ENCODE data around the gene KIF26B. TPM values are rescaled to one million over a fixed set of nuclear protein-coding genes. Genes with fewer than 3 reads are reported as not detected.
"Not testable (repeated sequence)": the region's sequence is repeated elsewhere in the genome, so short reads cannot be mapped to it uniquely, and the experiment has no call there.

The KIF26B gene
- polyA plus RNA-seq, 1 donor = 33.3 TPM

DNA sequence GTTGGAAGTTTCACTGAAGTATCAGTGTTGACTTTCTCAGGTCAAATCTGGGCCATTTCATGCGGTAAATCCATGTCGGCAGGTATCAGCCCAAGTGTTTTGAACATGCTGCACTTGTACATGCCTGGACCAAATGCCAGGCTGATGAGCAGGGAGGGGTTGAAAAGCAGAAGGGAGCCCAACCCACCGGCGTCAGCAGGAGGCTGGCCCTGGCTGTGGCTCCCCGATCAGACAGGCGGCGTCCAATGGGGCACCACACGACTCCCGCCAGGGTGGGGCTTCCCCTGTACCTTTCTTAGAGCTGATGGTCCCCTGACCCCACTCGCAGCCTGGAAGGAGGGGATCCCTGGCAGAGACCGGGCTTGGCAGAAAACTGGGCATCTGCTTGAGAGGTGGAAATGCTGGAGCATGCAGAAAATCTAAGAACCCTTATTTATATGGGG lies 540.0 kb downstream of the KIF26B start:
- DNase-seq = no peak

DNA sequence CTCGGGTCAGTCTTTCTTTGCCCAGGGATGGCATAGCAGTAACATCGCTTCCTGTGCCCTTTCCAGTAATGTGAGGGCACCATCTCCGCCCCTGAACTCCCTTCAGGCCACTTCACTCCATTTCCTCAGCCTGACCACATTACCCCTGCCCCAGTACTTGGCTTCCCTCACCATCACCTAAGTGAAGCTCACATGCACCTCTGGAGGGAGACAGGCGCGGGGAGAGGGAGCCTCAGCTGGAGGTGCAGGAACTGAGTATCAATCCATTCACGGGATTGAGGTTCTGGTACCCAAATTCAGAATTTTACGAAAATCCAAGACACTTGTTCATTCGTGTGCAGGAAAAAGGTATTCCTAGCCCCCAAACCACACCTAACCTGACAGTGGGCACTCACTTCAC lies 540.4 kb downstream of the KIF26B start:
- no peak for DNase-seq

DNA sequence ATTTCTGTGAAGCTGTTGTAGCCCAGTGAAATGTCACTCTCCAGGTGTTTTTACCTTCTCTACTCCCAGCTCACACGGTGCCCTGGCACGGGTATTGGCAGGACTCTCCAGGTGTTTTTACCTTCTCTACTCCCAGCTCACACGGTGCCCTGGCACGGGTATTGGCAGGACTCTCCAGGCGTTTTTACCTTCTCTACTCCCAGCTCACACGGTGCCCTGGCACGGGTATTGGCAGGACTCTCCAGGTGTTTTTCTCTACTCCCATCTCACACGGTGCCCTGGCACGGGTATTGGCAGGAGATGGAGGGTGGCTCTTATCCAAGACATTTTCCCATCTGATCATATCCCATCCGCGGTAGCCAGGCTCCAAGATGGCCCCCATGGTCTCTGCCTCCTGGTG lies 540.9 kb downstream of the KIF26B start:
- DNase-seq = not testable (repeated sequence)

DNA sequence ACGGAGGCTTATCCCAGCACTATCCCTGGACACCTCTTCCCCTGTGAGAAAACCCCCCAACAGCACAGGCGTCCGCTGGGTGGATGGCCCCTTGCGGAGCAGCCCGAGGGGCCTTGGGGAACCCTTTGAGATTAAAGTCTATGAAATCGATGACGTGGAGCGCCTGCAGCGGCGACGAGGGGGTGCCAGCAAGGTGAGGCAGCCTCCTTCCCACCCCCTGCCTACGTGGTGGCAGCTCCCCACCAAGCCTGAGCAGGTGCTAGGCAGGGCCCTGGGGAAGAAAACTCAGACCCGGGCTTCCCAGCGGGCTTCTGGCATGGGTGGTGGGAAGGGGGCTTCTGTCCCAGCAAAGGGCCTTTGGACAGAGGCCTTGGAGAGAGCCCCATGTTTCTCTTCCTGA lies 543.3 kb downstream of the KIF26B start:
- no peak for DNase-seq

DNA sequence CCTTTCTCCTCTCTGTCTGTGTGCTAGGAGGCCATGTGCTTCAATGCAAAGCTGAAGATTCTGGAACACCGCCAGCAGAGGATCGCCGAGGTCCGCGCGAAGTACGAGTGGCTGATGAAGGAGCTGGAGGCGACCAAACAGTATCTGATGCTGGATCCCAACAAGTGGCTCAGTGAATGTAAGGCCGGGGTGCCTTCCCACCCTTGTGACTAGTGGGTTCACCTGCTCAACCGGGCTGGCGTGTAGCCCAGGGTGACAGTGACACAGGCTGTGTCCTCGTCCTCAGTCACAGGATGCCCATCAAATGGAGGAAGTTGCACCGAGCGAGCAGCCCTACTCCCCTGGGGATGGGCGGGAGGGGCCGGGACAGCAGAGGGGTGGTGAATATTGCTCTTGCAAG lies 544.1 kb downstream of the KIF26B start:
- no peak for DNase-seq

DNA sequence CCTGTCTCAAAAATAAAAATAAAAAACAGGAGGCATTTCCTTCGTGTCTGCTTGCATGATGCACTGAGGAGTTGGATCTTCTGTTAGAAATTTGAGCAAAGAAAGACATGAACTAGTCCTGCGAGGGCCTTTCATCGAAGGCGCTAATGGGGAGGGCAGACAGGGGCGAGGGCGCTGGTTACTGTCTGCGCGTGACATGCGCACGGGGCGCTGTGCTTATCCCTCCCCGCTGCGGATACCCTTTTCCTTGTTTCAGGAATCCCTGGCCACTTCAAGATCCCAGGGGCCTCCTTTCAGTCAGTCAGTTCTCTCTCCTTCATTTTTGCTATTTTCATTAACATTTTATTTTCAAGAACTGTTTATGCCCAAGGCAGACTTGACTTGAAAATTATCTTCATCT lies 545.8 kb downstream of the KIF26B start:
- DNase-seq = no peak

DNA sequence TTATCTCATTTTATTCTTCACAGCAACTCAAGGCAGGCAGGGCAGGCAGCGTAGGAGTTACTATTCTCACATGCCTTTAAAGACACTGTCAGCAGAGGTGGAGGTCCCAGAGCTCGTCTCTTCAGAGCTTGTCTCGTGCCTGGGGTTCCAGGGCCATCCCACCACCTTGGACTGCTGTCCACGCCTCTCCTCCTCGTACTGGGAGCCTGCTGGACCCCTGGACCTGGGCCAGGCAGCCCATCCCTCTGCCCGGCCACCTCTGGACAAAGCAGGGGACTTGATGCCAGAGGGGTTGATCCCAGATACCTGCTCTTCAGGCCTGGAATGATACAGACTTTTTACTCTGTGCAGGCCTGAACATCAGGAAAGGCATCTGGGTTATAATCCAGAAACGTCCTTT lies 546.8 kb downstream of the KIF26B start:
- DNase-seq = no peak

DNA sequence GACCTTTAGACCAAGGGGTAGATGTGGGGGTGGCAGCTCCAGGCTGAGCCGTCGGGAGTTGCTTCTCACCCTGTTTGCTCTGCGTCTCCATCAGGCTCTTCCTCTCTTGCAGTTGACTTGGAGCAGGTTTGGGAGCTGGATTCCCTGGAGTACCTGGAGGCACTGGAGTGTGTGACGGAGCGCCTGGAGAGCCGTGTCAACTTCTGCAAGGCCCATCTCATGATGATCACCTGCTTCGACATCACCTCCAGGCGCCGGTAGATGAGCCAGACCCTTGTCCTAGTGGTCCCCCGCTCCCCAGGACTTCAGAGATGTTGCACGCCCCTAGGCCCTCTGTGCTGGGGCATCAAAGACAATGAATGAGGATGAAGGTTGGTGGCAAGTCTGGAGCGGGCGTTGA lies 547.6 kb downstream of the KIF26B start:
- DNase-seq = no peak

DNA sequence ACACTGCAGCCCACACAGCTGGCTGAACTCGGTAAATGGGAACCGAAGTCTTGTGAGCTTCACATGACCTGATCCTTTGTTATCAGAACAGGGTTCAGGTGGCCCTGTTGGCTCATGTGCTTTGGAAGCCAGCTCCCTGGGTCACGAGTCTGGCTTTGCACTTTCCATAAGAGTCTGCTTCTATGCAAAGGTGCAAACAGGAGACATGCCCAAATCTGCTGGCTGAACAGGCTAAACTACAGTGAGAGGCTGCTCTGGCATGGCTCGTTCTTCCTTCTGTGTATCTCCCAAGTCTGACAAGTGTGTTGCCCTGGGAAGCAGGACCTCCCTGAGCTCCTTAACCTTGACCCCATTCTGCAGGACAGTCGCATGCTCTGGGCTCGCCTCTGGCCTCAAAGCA lies 549.6 kb downstream of the KIF26B start:
- DNase-seq = no peak

DNA sequence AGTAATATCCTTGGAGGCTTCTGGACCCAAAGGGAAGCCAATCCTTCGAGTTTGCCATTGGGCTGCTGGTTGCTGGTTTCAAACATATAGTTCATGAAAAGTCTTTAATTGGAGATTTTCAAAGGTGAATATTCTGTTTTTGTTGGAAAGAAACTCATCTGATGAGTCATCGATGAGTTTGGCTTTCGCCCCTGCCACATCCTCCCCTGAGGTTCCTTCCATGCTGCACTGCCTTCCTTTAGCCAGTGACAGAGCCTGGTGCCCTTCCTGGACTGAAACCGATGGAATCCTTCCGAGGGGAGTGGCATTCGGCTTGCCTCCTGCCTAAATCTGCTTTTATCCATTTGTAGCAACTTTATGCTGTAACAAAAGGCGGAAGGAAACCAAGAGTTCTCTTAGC lies 550.0 kb downstream of the KIF26B start:
- no peak for DNase-seq

DNA sequence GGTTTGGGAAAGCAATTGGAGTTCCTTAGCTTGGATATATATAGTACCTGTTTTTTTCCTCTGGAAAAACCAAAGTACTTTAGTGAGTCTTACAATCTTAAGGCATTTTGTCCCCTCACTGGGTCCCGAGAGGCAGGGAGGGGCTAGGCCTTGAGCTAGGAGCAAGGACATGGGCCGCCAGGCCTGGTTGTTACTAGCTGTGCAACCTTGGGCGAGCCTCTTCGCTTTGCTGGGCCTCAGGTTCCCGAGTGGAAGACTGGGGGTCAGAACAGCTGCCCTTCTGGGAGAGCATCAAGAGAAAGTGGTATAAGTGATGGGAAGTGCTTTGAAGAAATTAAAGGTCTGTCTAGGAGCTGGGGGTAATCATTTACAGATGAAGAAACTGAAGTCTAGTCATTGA lies 553.2 kb downstream of the KIF26B start:
- DNase-seq = no peak

DNA sequence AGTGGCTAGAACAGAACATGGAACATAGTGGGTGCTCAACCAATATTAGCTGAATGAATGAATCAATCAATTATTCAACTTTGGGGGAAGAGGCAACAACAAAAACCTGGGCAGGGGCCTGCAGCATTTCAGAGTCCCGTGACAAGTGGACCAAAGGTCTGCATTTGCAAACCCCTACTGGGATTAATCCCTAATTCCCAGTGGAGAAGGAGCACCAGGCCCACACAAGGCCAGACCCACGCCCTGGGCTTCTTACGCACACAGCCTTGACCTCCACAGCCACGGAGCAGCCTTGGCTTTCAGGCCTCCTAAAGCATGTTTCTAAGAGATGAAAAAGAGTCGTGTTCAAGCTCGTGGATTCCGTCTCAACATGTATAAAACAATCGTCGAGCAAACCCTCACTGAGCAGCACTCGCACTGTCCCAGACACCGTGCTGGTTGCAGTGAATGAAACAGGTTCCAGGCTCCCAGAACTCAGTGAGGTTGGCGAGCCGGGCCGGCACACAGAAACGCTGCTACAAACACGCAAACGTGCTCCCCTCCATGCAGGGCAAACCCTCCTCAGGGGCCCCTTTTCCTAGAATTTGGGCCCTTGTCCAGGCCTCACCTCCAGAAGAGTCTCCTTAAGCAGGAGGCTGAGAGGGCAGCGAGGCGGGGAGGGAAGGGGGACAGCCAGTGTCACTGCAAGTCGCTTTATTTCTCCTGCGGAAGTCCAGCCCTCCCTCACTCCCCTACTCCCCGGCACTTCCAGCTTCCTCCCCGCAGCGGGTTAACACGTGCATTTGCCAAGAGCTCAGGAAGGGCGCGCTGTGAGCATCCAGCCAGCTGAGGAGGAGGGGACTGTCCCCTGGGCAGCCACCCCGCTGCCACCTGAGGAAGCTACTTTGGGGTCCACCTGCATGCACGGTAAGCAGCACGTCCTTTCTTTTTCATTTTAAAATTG lies 556.4 kb downstream of the KIF26B start:
- DNase-seq = no peak

DNA sequence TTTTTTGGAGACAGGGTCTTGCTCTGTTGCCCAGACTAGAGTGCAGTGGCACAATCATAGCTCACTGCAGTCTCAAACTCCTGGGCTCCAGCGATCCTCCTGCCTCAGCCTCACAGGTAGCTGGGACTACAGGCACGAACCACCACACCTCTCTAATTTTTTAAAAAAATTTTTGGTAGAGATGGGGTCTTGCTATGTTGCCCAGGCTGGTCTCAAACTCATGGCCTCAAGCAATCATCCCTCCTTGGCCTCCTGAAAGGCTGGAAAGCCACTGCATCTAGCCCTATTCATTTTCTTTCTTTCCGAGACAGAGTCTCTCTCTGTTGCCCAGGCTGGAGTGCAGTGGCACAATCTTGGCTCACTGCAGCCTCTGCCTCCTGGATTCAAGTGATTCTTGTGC lies 559.2 kb downstream of the KIF26B start:
- not testable (repeated sequence) for DNase-seq

DNA sequence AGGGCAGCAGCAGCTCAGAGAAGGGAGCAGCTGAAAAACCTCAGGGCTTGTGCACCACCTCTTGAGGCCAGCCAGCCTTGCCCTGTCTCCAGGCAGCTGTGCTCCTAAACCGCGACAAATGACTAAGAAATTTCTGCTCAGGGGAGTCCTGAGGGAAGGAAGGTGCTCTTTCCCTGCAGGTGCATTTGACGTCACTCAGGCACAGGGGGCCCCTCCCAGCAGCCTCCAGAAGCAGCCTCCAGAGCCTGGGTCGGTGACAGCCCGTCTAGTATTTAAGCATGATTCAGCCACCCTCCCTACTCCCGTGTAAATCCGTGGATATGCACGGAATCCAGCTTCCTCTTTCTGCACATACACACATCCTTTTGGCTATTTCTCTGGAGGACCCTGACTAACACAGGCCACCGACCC lies 560.5 kb downstream of the KIF26B start:
- DNase-seq = peak; percentile 12

DNA sequence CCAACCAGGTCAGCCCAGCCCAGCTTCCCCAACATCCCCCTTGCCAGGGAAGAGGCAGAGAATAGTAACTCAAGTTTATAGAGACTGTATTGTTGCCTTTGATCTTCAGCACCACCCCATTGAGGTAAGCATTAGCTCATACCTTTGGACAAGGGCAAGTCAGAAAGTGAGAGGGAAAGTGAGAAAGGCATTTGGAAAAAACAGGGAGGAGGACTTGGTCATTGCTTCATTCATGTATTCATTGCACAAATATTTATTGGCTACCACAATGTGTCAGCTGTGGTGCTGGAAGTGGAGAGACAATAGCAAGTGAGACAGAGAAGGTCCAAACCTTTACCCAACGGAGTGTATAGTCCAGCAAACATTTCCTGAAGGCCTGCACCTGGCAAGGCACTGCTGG lies 561.2 kb downstream of the KIF26B start:
- no peak for DNase-seq

DNA sequence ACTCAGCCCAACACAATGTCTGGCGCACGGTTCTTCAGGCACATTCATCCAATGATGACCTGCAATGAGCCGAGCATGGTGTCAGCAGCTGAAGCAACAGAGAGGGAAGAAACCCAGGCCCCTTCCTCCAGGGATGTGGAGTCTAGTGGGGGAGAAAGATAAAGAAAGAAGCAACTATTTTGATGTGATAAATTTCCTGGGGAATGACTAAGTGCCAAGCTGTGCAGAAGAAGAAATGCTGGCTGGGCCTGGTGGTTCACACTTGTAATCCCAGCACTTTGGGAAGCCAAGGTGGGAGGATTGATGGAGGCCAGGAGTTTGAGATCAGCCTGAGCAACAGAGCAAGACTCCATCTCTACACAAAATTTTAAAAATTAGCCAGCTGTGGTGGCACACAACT lies 561.8 kb downstream of the KIF26B start:
- DNase-seq = no peak

DNA sequence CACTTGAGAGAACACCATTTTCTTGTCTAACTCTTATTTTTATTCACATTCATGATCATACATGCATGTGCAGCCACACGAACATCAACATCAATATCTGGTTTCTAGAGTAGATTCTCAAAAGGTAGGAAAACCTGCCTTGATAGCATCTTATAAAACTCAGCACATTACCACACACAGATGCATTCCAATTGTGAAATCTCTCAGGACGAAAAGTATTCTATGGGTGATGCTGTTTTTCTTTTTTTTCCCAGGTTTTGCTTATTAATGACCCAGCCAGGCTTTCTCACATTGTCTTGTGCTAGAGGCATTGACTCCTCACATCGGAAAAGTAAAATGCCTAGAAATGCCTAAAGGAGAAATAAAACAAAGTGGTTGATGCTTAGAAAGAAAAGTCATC lies 562.8 kb downstream of the KIF26B start:
- DNase-seq = no peak

DNA sequence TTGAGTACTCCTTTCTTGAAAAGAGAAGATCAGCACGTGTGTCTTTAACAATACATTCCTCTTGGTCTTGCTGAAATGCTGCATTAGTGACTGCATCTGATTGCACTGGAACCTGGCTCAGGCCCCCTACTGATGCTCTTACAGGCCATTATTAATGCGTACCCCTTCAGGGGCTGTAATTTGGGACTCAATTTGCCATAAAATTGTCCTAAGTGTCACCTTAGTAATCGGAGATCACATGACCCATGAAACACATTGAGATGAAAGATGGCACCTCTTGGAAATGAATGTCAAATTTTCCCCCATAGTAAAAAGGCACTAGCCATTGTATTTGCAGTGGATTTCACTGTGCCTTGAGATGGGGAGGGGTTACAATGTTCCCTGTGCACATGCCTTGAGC lies 563.3 kb downstream of the KIF26B start:
- no peak for DNase-seq

DNA sequence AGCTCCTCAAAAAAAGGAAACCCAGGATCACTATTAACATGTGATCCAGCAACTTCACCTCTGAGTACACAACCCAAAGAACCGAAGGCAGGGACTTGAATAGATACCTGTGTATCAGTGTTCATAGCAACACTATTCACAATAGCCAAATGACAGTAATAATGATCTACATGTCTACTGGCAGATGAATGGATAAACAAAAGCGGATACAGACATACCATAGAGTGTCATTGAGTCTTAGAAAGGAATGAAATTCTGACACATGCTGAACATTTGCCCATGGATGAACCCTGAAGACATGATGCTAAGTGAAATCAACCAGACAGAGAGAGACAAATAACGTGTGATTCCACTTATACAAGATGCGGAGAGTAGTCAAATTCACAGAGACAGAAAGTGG lies 564.2 kb downstream of the KIF26B start:
- no peak for DNase-seq

DNA sequence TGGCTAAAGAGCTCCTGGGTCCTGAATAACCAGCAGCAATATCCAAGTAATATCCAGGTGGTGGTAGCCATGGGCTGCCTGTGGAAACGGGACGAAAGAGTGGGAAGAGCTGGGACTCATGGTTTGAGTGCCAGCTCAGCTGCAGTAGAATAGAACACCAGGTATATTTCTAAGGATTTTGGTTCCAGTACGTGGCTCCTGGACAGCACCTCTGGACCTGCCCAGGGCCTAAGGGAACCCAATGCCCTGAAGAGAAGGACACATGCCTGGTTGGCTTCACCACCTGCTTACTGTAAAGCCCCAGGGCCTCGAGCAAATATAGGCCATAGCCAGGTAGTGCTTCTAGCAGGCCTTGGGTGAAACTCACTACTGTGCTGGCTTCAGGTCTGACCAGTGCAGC lies 566.7 kb downstream of the KIF26B start:
- no peak for DNase-seq

DNA sequence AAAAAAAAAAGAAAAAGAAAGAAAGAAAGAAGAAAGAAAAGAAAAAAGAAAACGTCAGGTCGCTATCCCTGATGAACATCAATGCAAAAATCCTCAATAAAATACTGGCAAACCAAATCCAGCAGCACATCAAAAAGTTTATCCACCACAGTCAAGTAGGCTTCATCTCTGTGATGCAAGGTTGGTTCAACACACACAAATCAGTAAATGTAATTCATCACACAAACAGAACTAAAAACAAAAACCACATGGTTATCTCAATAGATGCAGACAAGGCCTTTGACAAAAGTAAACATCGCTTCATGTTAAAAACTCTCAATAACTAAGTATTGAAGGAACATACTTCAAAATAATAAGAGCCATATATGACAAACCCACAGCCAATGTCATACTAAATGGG lies 573.2 kb downstream of the KIF26B start:
- DNase-seq = not testable (repeated sequence)

DNA sequence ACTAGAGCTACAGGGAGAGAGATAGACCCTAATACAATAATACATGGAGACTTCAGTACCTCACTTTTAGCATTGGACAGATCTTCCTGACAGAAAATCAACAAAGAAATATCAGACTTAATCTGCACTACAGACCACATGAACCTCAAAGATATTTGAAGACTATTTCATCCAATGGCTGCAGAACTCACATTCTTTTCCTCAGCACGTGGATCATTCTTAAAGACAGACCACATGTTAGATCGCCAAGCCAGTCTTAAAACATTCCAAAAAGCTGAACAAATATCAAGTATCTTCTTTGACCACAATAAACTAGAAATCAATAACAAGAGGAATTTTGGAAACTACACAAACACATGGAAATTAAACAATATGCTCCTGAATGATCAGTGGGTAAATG lies 576.0 kb downstream of the KIF26B start:
- no peak for DNase-seq

DNA sequence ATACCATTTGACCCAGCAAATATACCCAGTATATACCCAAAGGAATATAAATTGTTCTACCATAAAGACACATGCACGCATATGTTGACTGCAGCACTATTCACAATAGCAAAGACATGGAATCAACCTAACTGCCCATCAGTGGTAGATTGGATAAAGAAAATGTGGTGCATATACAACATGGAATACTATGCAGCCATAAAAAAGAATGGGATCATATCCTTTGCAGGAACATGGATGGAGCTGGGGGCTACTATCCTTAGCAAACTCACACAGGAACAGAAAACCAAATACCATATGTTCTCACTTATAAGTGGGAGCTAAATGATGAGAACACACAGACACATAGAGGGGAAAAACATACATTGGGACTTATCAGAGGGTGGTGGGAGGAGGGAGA lies 585.6 kb downstream of the KIF26B start:
- not testable (repeated sequence) for DNase-seq

DNA sequence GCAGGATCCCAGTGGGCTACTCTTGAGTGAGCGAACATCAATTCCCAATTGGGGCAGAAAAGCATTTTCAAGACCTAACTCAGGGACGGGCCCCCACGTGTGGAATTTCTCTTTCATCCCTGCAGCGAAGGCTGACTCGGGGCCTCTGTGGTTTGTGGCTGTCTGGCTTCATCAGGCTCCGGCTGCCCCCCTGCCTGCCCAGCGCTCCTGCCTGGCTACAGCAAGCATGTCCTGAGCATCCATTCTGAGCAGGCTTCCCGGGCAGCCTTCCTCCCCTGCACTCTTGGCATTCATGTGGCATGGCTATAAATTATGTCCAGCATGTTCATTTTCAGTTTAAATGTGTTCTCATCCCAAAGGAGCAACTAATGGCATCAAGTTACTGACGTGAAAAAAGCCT lies 588.1 kb downstream of the KIF26B start:
- peak; percentile 50 for DNase-seq
